GM18873 (cell line): ENCODE measurements around the gene MUC5B.

Experiments
- ATAC-seq: cut with Tn5 transposase; IDR thresholded peaks from one replicate; pipeline ENCODE4 v1.9.1; 2021; ENCODE audit warnings: mild to moderate bottlenecking, moderate library complexity, moderate number of reproducible peaks; ENCODE audit not compliant: unreplicated experiment, low FRiP score

MUC5B gene

GRCh38 chr11:1293619-1294015, 70.8 kb downstream of the MUC5B start:
- no peak for ATAC-seq

- ATAC-seq, result no peak
Observed at GRCh38 chr11:1295086-1295485, 72.2 kb downstream of the MUC5B start.

- ATAC-seq, result no peak
Observed at GRCh38 chr11:1295591-1295990, 72.7 kb downstream of the MUC5B start.

GRCh38 chr11:1296287-1296686, 73.4 kb downstream of the MUC5B start:
- no peak for ATAC-seq

GRCh38 chr11:1297011-1297575, 74.2 kb downstream of the MUC5B start:
- no peak for ATAC-seq

GRCh38 chr11:1297576-1298473, 75.0 kb downstream of the MUC5B start:
- ATAC-seq, result no peak

- no peak for ATAC-seq
Observed at GRCh38 chr11:1298695-1299492, 76.0 kb downstream of the MUC5B start.

GRCh38 chr11:1299621-1300020, 76.8 kb downstream of the MUC5B start:
- ATAC-seq, result no peak

GRCh38 chr11:1300121-1300520, 77.3 kb downstream of the MUC5B start:
- no peak for ATAC-seq

- ATAC-seq, result no peak
Observed at GRCh38 chr11:1300569-1301187, 77.8 kb downstream of the MUC5B start.

- ATAC-seq, result no peak
Observed at GRCh38 chr11:1301220-1302000, 78.5 kb downstream of the MUC5B start.

- ATAC-seq, result no peak
Observed at GRCh38 chr11:1302041-1302460, 79.2 kb downstream of the MUC5B start.

GRCh38 chr11:1302461-1303125, 79.7 kb downstream of the MUC5B start:
- ATAC-seq, result no peak

- ATAC-seq, result no peak
Observed at GRCh38 chr11:1303126-1303821, 80.4 kb downstream of the MUC5B start.

- ATAC-seq, result no peak
Observed at GRCh38 chr11:1303973-1304372, 81.1 kb downstream of the MUC5B start.

- no peak for ATAC-seq
Observed at GRCh38 chr11:1304380-1304779, 81.5 kb downstream of the MUC5B start.

GRCh38 chr11:1305063-1305495, 82.2 kb downstream of the MUC5B start:
- ATAC-seq, result no peak

GRCh38 chr11:1305501-1306056, 82.7 kb downstream of the MUC5B start:
- no peak for ATAC-seq
